IMR-90 (cell line): ENCODE data around the gene TMEM176B. TPM values are rescaled to one million over a fixed set of nuclear protein-coding genes. Genes with fewer than 3 reads are reported as not detected.

Source experiments
- ATAC-seq: fragments of 200-7000 bp; cut with Tn5 transposase; 2 replicates; pipeline ENCODE4 v1.9.1; 2020; ENCODE audit warnings: low read depth, mild to moderate bottlenecking, moderate library complexity
- BruUV-seq: library from RNA; stranded (reverse); fragments of 400-500 nt; replicated peaks from 2 replicates; lab custom pipeline; 2021; lab: Mats Ljungman, UMichigan
- CTCF ChIA-PET: fragments of 300-600 bp; formaldehyde crosslinking; extraction: SDS; loops from one replicate; lab custom pipeline; 2021; ENCODE audit warnings: antibody characterized with exemption; lab: Yijun Ruan, JAX
- POLR2A ChIA-PET: fragments of 300-600 bp; sonication (Branson Sonifier 250); formaldehyde crosslinking; loops from one replicate; lab custom pipeline; 2022; ENCODE audit warnings: antibody characterized with exemption; ENCODE audit not compliant: unreplicated experiment; lab: Charles Lee
- DNase-seq: peaks from one replicate; pipeline ENCODE4 v3.0.0; 2013
- H2AFZ ChIP-seq: replicated peaks from 2 replicates; pipeline ENCODE3; 2013; ENCODE audit warnings: low read length, mild to moderate bottlenecking; ENCODE audit not compliant: poor library complexity
- H2AK5ac ChIP-seq: 2 replicates; pipeline ENCODE4 v1.6.1; 2013; ENCODE audit warnings: low read depth, low read length, inconsistent platforms
- H2AK9ac ChIP-seq: replicated peaks from 2 replicates; pipeline ENCODE3; 2013; ENCODE audit warnings: mild to moderate bottlenecking, low read depth, low read length, moderate library complexity; ENCODE audit not compliant: poor library complexity
- H2BK120ac ChIP-seq: 2 replicates; pipeline ENCODE4 v1.6.1; 2013; ENCODE audit warnings: low read depth, low read length, inconsistent platforms
- H2BK15ac ChIP-seq: 3 replicates; pipeline ENCODE4 v1.6.1; 2013; ENCODE audit warnings: low read depth, low read length, inconsistent platforms
- H2BK20ac ChIP-seq: 2 replicates; pipeline ENCODE4 v1.6.1; 2013; ENCODE audit warnings: low read depth, mild to moderate bottlenecking, inconsistent platforms, low read length, moderate library complexity
- H2BK5ac ChIP-seq: 2 replicates; pipeline ENCODE4 v1.6.1; 2013; ENCODE audit warnings: mild to moderate bottlenecking, low read depth, low read length, inconsistent platforms; ENCODE audit not compliant: poor library complexity, severe bottlenecking
- H3K14ac ChIP-seq: replicated peaks from 2 replicates; pipeline ENCODE4 v1.6.1; 2013; ENCODE audit warnings: low read depth, low read length, inconsistent platforms
- H3K18ac ChIP-seq: 2 replicates; pipeline ENCODE4 v1.6.1; 2013; ENCODE audit warnings: low read depth, low read length, control low read depth
- H3K23ac ChIP-seq: 2 replicates; pipeline ENCODE4 v1.6.1; 2013; ENCODE audit warnings: low read depth, low read length, inconsistent platforms
- H3K27ac ChIP-seq: 2 replicates; pipeline ENCODE4 v1.5.1; 2013; ENCODE audit warnings: mild to moderate bottlenecking, control low read depth, low read length; ENCODE audit not compliant: insufficient read depth
- H3K27me3 ChIP-seq: 2 replicates; pipeline ENCODE4 v1.6.1; 2013; ENCODE audit warnings: low read length; ENCODE audit not compliant: control insufficient read depth, insufficient read depth
- H3K36me3 ChIP-seq: 2 replicates; pipeline ENCODE4 v1.6.1; 2013; ENCODE audit warnings: low read length, mixed read lengths; ENCODE audit not compliant: control insufficient read depth, insufficient read depth
- H3K4ac ChIP-seq: 2 replicates; pipeline ENCODE4 v1.6.1; 2013; ENCODE audit warnings: low read depth, low read length, inconsistent platforms
- H3K4me1 ChIP-seq: 2 replicates; pipeline ENCODE4 v1.6.1; 2013; ENCODE audit warnings: low read length, mixed read lengths; ENCODE audit not compliant: control insufficient read depth, insufficient read depth
- H3K4me2 ChIP-seq: 2 replicates; pipeline ENCODE4 v1.6.1; 2013; ENCODE audit warnings: low read depth, mild to moderate bottlenecking, control low read depth, low read length, moderate library complexity
- H3K4me3 ChIP-seq: 2 replicates; pipeline ENCODE4 v1.5.1; 2013; ENCODE audit warnings: low read depth, mild to moderate bottlenecking, control low read depth, low read length, moderate library complexity; ENCODE audit not compliant: insufficient read depth
- H3K56ac ChIP-seq: 2 replicates; pipeline ENCODE4 v1.6.1; 2013; ENCODE audit warnings: low read length, inconsistent platforms; ENCODE audit not compliant: insufficient read depth; ENCODE audit errors: extremely low read depth
- H3K79me1 ChIP-seq, 2 experiments: 2 replicates each; pipeline ENCODE4 v1.6.1; 2013; ENCODE audit warnings: low read length in 2 of 2, inconsistent platforms in 1 of 2, low read depth in 1 of 2
- H3K9ac ChIP-seq: 2 replicates; pipeline ENCODE4 v1.6.1; 2013; ENCODE audit warnings: low read depth, low read length, control low read depth
- H3K9me1 ChIP-seq: 2 replicates; pipeline ENCODE4 v1.6.1; 2013; ENCODE audit warnings: low read length, inconsistent platforms; ENCODE audit not compliant: insufficient read depth
- H3K9me3 ChIP-seq: 2 replicates; pipeline ENCODE4 v1.6.1; 2013; ENCODE audit warnings: low read length; ENCODE audit not compliant: control insufficient read depth, insufficient read depth
- H4K20me1 ChIP-seq: 2 replicates; pipeline ENCODE4 v1.6.1; 2013; ENCODE audit warnings: low read length, inconsistent platforms; ENCODE audit not compliant: insufficient read depth
- H4K5ac ChIP-seq: 2 replicates; pipeline ENCODE4 v1.6.1; 2013; ENCODE audit warnings: mild to moderate bottlenecking, low read depth, low read length, control low read depth
- H4K8ac ChIP-seq, 2 experiments: 2 replicates each; pipeline ENCODE4 v1.6.1; 2013; ENCODE audit warnings: low read depth in 2 of 2, low read length in 2 of 2, control low read depth in 1 of 2, inconsistent platforms in 1 of 2
- H4K91ac ChIP-seq: 2 replicates; pipeline ENCODE4 v1.6.1; 2013; ENCODE audit warnings: low read depth, low read length, inconsistent platforms; ENCODE audit not compliant: insufficient read depth
- BHLHE40 ChIP-seq: fragments of 150-350 bp; IDR thresholded peaks from 2 replicates; pipeline ENCODE4 v1.6.1; 2016; ENCODE audit warnings: mild to moderate bottlenecking, low read depth, low read length
- CEBPB ChIP-seq: IDR thresholded peaks from 2 replicates; pipeline ENCODE4 v1.6.1; 2012; ENCODE audit warnings: low read depth, low read length, improper control_type of control experiment
- CHD1 ChIP-seq: IDR thresholded peaks from 2 replicates; pipeline ENCODE4 v1.6.1; 2012; ENCODE audit warnings: low read depth, low read length, improper control_type of control experiment
- FOS ChIP-seq: fragments of 150-350 bp; IDR thresholded peaks from 2 replicates; pipeline ENCODE4 v1.6.1; 2016; ENCODE audit warnings: low read depth, low read length
- MAFK ChIP-seq: IDR thresholded peaks from 2 replicates; pipeline ENCODE4 v1.6.1; 2012; ENCODE audit warnings: low read depth, low read length, improper control_type of control experiment
- MAZ ChIP-seq: IDR thresholded peaks from 2 replicates; pipeline ENCODE4 v1.6.1; 2012; ENCODE audit warnings: low read depth, mild to moderate bottlenecking, low read length, improper control_type of control experiment, moderate library complexity, borderline replicate concordance
- MXI1 ChIP-seq: IDR thresholded peaks from 2 replicates; pipeline ENCODE4 v1.6.1; 2012; ENCODE audit warnings: low read depth, mild to moderate bottlenecking, low read length, moderate library complexity, borderline replicate concordance
- NFE2L2 ChIP-seq: fragments of 150-350 bp; IDR thresholded peaks from 2 replicates; pipeline ENCODE4 v1.6.1; 2016; ENCODE audit warnings: low read depth, mild to moderate bottlenecking, low read length
- POLR2A ChIP-seq: IDR thresholded peaks from 2 replicates; pipeline ENCODE4 v1.6.1; 2012; ENCODE audit warnings: mild to moderate bottlenecking, low read depth, low read length
- RAD21 ChIP-seq: IDR thresholded peaks from 2 replicates; pipeline ENCODE4 v1.6.1; 2012; ENCODE audit warnings: low read length, improper control_type of control experiment
- RCOR1 ChIP-seq: IDR thresholded peaks from 2 replicates; pipeline ENCODE4 v1.6.1; 2012; ENCODE audit warnings: mild to moderate bottlenecking, low read length, improper control_type of control experiment; ENCODE audit not compliant: insufficient replicate concordance
- RFX5 ChIP-seq: IDR thresholded peaks from 2 replicates; pipeline ENCODE4 v1.8.0; 2012; ENCODE audit warnings: low read depth, mild to moderate bottlenecking, low read length, moderate library complexity
- SMC3 ChIP-seq: fragments of 150-350 bp; IDR thresholded peaks from 2 replicates; pipeline ENCODE4 v1.6.1; 2016; ENCODE audit warnings: low read depth, mild to moderate bottlenecking, antibody characterized with exemption, low read length, moderate library complexity
- WGBS, 2 experiments: methylation state at CpG; one replicate each; pipeline versions ENCODE4 v1.1.5 to v1.1.7; 2013; ENCODE audit warnings: missing lambda C conversion rate in 2 of 2; ENCODE audit not compliant: insufficient read length in 1 of 2; ENCODE audit errors: extremely low coverage in 2 of 2; 5-methylcytosine and 5-hydroxymethylcytosine counted together
- dilution Hi-C: fragments of 300-500 bp; cut with HindIII; formaldehyde crosslinking; loops from one replicate; pipeline ENCODE4 v1.14.3; 2018; ENCODE audit warnings: low sequenced_read_pairs; ENCODE audit not compliant: unreplicated experiment
- in situ Hi-C: fragments of 300-500 bp; cut with MboI; formaldehyde crosslinking; loops from 3 replicates; pipeline ENCODE4 v1.14.3; 2019; ENCODE audit warnings: low sequenced_read_pairs, inconsistent platforms, mixed read lengths
- intact Hi-C: fragments of 100-400 bp; cut with micrococcal nuclease; formaldehyde crosslinking; loops from 2 replicates; pipeline ENCODE4 v1.10.0; 2022
- polyA plus RNA-seq, 3 experiments: library from polyadenylated mRNA; depleted of rRNA; stranded (reverse); fragments of >200 nt; gene quantifications; 2 replicates each; pipeline ENCODE4 v1.2.3, GENCODE V29; 2012; ENCODE audit warnings: low replicate concordance in 1 of 3
- total RNA-seq: library from RNA; depleted of rRNA; stranded (reverse); fragments of >200 nt; gene quantifications from 2 replicates; pipeline ENCODE4 v1.2.3, GENCODE V29; 2012
- TF ChIP-seq, protein P1 (sequence below): fragments of 150-350 bp; IDR thresholded peaks from 2 replicates; pipeline ENCODE4 v1.6.1; 2017; ENCODE audit warnings: mild to moderate bottlenecking, antibody characterized with exemption, low read length, low read depth
- TF ChIP-seq, protein P2 (sequence below): conservative IDR thresholded peaks from 2 replicates; pipeline ENCODE4 v1.5.1; 2012; ENCODE audit warnings: mild to moderate bottlenecking, low read depth, low read length, improper control_type of control experiment
- TF ChIP-seq, protein P3 (sequence below): fragments of 150-350 bp; IDR thresholded peaks from 2 replicates; pipeline ENCODE4 v1.6.1; 2016; ENCODE audit warnings: low read depth, mild to moderate bottlenecking, low read length, moderate library complexity, borderline replicate concordance

TMEM176B gene
- total and polyA plus RNA-seq, 2 of the 4 experiments (the other 2 are of a cell fraction): not detected

DNA sequence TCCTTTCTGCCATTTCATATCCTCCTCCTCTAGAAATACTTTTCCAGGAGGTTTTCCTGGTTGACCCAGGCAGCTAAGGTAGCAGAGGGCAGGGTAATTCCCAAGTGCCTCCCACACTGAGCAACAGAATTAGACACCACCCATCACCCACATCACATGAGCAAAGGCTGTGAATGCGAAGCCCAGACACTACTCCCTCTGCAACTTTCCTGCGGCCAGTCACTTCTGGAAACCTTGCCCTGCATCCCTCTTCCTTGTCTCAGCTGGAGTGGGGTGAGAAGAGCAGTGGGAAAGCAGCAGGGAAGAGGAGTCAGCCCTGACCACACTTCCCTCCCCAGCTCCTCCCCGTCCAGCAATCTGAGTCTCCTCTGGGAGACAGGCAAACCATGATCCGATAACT is 15.2 kb downstream of the TMEM176B start:
- H3K4me1 ChIP-seq: peaks cover 45% of the 10 kb centered on the region
- WGBS, 2 experiments: no CpG with 5 or more reads among the region's 4 CpGs
- no peaks in the 10 kb centered on the region for H3K36me3 ChIP-seq
- dilution Hi-C loops (no loop called here), intact Hi-C loops (no loop called here), in situ Hi-C loops (loop anchor here (25.0 kb wide), 1 partner anchor 327 kb away; no protein-coding TSS in a partner anchor)
- peak overlapping the region; percentile 98 for H2BK120ac ChIP-seq
- no peaks in the 10 kb centered on the region for H4K20me1 ChIP-seq
- peak overlapping the region; percentile 98 for H2BK20ac ChIP-seq
- H3K14ac ChIP-seq: peak overlapping the region; percentile 90; the same call in 1 of the 2 replicates
- H2BK5ac ChIP-seq: peak overlapping the region; percentile 52
- H3K9ac ChIP-seq: peak overlapping the region; percentile 2; the same call in 1 of the 2 replicates
- peaks cover 9% of the 10 kb centered on the region; the same call in 1 of the 2 replicates for H3K9me1 ChIP-seq
- peak overlapping the region; percentile 65 for H4K5ac ChIP-seq
- no peak overlapping the region for H3K4me2 ChIP-seq
- H3K56ac ChIP-seq: peak overlapping the region; percentile 29
- no peaks in the 10 kb centered on the region for H3K27me3 ChIP-seq
- peak overlapping the region; percentile 88 for H3K23ac ChIP-seq
- no peak overlapping the region for H3K4me3 ChIP-seq
- ATAC-seq (no peak), DNase-seq (no peak)
- TF ChIP-seq NFE2L2: no peak
- TF ChIP-seq BHLHE40: no peak
- TF ChIP-seq, protein P1, sequence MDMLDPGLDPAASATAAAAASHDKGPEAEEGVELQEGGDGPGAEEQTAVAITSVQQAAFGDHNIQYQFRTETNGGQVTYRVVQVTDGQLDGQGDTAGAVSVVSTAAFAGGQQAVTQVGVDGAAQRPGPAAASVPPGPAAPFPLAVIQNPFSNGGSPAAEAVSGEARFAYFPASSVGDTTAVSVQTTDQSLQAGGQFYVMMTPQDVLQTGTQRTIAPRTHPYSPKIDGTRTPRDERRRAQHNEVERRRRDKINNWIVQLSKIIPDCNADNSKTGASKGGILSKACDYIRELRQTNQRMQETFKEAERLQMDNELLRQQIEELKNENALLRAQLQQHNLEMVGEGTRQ: no peak
- no peak for TF ChIP-seq MAZ
- TF ChIP-seq, protein P2, sequence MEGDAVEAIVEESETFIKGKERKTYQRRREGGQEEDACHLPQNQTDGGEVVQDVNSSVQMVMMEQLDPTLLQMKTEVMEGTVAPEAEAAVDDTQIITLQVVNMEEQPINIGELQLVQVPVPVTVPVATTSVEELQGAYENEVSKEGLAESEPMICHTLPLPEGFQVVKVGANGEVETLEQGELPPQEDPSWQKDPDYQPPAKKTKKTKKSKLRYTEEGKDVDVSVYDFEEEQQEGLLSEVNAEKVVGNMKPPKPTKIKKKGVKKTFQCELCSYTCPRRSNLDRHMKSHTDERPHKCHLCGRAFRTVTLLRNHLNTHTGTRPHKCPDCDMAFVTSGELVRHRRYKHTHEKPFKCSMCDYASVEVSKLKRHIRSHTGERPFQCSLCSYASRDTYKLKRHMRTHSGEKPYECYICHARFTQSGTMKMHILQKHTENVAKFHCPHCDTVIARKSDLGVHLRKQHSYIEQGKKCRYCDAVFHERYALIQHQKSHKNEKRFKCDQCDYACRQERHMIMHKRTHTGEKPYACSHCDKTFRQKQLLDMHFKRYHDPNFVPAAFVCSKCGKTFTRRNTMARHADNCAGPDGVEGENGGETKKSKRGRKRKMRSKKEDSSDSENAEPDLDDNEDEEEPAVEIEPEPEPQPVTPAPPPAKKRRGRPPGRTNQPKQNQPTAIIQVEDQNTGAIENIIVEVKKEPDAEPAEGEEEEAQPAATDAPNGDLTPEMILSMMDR: no peak
- TF ChIP-seq RFX5: no peak
- no peak for TF ChIP-seq FOS
- TF ChIP-seq CEBPB: no peak
- no peak for TF ChIP-seq MXI1
- TF ChIP-seq RAD21: no peak
- TF ChIP-seq MAFK: no peak
- no peak for TF ChIP-seq CHD1
- TF ChIP-seq POLR2A: no peak
- TF ChIP-seq SMC3: no peak
- no peak for TF ChIP-seq RCOR1
- TF ChIP-seq, protein P3, sequence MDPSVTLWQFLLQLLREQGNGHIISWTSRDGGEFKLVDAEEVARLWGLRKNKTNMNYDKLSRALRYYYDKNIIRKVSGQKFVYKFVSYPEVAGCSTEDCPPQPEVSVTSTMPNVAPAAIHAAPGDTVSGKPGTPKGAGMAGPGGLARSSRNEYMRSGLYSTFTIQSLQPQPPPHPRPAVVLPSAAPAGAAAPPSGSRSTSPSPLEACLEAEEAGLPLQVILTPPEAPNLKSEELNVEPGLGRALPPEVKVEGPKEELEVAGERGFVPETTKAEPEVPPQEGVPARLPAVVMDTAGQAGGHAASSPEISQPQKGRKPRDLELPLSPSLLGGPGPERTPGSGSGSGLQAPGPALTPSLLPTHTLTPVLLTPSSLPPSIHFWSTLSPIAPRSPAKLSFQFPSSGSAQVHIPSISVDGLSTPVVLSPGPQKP: no peak
- peak overlapping the region; percentile 94 for H2AK5ac ChIP-seq
- ChIA-PET CTCF (no interaction called here), POLR2A (no interaction called here)
- H2BK15ac ChIP-seq: peak overlapping the region; percentile 96
- H3K27ac ChIP-seq: peak overlapping the region; percentile 91
- H4K8ac ChIP-seq: peak overlapping the region; percentile 90 to 98
- BruUV-seq: no TSS peak
- H3K18ac ChIP-seq: peak overlapping the region; percentile 94
- no peaks in the 10 kb centered on the region for H3K79me1 ChIP-seq
- no peak overlapping the region for H2AFZ ChIP-seq
- H4K91ac ChIP-seq: peak overlapping the region; percentile 97
- H3K9me3 ChIP-seq: no peaks in the 10 kb centered on the region
- peak overlapping the region; percentile 52 for H2AK9ac ChIP-seq
- H3K4ac ChIP-seq: peak overlapping the region; percentile 98
